Muscle layer of duodenum (tissue), 2 donors: ENCODE measurements around the gene TAOK1.

Source experiments
- H3K27ac ChIP-seq: one replicate; pipeline ENCODE4 v1.7.0; 2013; ENCODE audit warnings: mild to moderate bottlenecking, low read length
- H3K27me3 ChIP-seq: one replicate; pipeline ENCODE4 v1.7.0; 2013; ENCODE audit warnings: low read depth, mild to moderate bottlenecking, control low read depth, low read length
- H3K36me3 ChIP-seq, 2 donors: one replicate each; pipeline ENCODE4 v1.7.0; 2013; ENCODE audit warnings: low read length in 2 of 2, control low read depth in 1 of 2, mild to moderate bottlenecking in 1 of 2; ENCODE audit not compliant: insufficient read depth in 2 of 2, control insufficient read depth in 1 of 2
- H3K4me1 ChIP-seq, 2 donors: one replicate each; pipeline ENCODE4 v1.7.0; 2013; ENCODE audit warnings: low read length in 2 of 2, mild to moderate bottlenecking in 2 of 2, control low read depth in 1 of 2, moderate library complexity in 1 of 2; ENCODE audit not compliant: insufficient read depth in 2 of 2, control insufficient read depth in 1 of 2
- H3K4me3 ChIP-seq, 2 donors: one replicate each; pipeline ENCODE4 v1.7.0; 2013; ENCODE audit warnings: low read length in 2 of 2, low read depth in 1 of 2, mild to moderate bottlenecking in 1 of 2
- H3K9me3 ChIP-seq, 2 donors: one replicate each; pipeline ENCODE4 v1.7.0; 2013; ENCODE audit warnings: low read length in 2 of 2, control low read depth in 1 of 2, mild to moderate bottlenecking in 1 of 2; ENCODE audit not compliant: control insufficient read depth in 1 of 2
- donor health status: healthy.

TAOK1 gene

GRCh38 chr17:29595107-29595942 is 205.2 kb downstream of the TAOK1 start:
- H3K27ac ChIP-seq, result no peak overlapping the region
- H3K4me1 ChIP-seq, result peaks cover 14 to 38% of the 10 kb centered on the region in 2 donors
- no peaks in the 10 kb centered on the region for H3K27me3 ChIP-seq
- no peaks in the 10 kb centered on the region for H3K36me3 ChIP-seq
- no peaks in the 10 kb centered on the region for H3K9me3 ChIP-seq
- H3K4me3 ChIP-seq, result no peak overlapping the region

DNA sequence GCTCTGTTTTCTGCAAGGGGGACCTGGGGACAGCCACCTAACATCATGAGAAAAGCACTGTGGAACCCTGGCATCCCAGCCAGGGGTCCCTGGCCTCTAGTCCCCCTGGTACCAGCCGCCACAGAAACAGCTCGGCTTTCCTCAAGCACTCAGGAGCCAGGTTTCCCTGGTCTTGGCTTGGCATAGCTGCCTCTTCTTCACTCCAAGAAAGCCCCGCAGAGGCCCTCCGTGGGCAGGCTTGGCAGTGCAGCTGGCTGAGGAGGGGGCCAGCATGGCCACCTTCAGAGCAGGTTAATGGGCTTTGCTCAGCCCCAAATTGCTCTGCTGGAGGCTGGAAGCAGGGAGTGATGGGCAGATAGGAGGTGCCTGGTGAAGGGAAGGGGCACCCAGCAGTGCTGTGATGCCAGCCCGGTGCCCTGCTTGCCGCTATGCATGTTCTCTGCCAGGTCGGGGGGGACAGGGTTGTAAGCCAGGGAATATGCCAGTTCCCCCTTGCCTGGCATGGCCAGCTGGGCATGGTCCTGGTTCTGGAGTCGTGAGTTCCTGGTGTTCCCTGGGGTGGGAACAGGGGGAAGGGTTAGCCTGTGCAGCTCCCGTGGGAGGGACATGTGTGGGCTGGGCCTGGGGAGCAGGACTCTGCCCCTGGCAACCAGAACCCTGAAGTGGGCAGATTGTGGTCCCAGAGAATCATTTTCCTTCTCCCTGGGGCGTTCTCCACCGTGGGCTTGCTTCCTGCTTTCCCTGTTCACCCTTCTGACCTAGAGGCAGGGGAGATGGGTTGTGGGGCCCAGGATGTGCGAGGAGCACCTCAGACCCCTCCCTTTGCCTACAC is 206.0 kb downstream of the TAOK1 start:
- peaks cover 10 to 30% of the 10 kb centered on the region in 2 donors for H3K4me1 ChIP-seq
- H3K36me3 ChIP-seq, result no peaks in the 10 kb centered on the region
- H3K4me3 ChIP-seq, result no peak overlapping the region
- no peaks in the 10 kb centered on the region for H3K27me3 ChIP-seq
- no peaks in the 10 kb centered on the region for H3K9me3 ChIP-seq
- no peak overlapping the region for H3K27ac ChIP-seq

GRCh38 chr17:29596811-29597210 is 206.6 kb downstream of the TAOK1 start:
- Histone ChIP-seq H3K27ac (no peak overlapping the region), H3K36me3 (no peaks in the 10 kb centered on the region), H3K9me3 (no peaks in the 10 kb centered on the region), H3K4me1 (peaks cover 9 to 23% of the 10 kb centered on the region in 2 donors), H3K27me3 (no peaks in the 10 kb centered on the region), H3K4me3 (no peak overlapping the region)

- Histone ChIP-seq H3K4me1 (peaks cover 2 to 16% of the 10 kb centered on the region in 2 donors), H3K9me3 (no peaks in the 10 kb centered on the region), H3K27ac (no peak overlapping the region), H3K27me3 (no peaks in the 10 kb centered on the region), H3K4me3 (no peak overlapping the region), H3K36me3 (no peaks in the 10 kb centered on the region)
Observed at GRCh38 chr17:29597361-29598172, 207.4 kb downstream of the TAOK1 start.
